GM13976 (cell line): ENCODE data around the gene INTS14.
A peak's percentile ranks its signal among the peaks of the same experiment; 100 is the strongest.

Experiments
- DNase-seq: peaks from one replicate; pipeline ENCODE4 v3.0.0; 2012; ENCODE audit warnings: low spot score
- in situ Hi-C: fragments of 300-500 bp; cut with MboI; formaldehyde crosslinking; loops from one replicate; pipeline ENCODE4 v1.12.0; 2022; ENCODE audit warnings: low sequenced_read_pairs, mixed read lengths, inconsistent platforms; ENCODE audit not compliant: unreplicated experiment
- TF ChIP-seq, protein P1 (sequence below): IDR thresholded peaks from 2 replicates; pipeline ENCODE4 v1.5.1; 2012; ENCODE audit warnings: borderline replicate concordance, mild to moderate bottlenecking; ENCODE audit not compliant: insufficient read depth; ENCODE audit errors: extremely low read depth, missing control alignments, control extremely low read depth

Gene INTS14

DNA sequence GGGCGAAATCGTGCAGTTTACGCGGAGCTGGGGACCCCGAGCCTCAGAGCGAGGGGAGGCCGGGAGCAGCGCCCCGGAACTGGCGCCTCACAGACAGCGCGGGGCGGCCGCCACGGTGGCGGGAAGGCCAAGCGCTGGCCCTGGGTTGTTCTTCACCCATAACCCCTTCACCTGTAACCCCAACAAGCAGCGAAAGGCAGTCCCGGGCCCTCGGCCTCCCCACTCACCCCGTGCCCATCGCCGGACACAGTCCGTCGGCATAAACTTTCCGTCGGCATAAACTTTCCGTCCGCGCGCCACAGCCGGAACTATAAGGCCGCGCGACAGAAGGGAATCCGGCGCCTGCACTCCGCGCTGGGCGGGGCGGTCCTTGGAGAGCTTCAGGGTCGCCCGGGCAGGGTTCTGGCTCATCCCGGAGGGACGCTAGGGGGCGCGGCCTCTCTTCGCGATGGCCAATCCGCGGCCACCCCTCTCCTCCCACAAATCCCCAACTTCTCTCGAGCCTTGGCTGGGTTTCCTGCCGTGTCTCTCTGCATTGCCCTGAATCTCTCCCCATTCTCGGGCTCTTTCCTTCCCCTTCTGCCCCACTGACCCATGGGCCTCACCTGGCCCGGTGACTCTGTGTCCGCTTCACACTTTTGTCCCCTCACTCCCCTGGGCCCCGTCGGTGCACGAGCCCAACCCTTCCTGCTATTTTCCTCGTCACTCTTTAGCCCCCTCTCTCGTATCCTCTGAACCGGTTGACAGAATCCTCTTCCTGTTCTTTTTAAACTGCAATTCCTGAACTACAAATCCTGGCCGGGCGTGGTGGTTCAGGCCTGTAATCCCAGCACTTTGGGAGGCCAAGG is at the start of gene INTS14:
Gene INTS14 (minus strand): TSS at position 261 of the 848 bp plus-strand sequence. CDS start 3,751 bp downstream, outside the sequence.
- TF ChIP-seq, protein P1, sequence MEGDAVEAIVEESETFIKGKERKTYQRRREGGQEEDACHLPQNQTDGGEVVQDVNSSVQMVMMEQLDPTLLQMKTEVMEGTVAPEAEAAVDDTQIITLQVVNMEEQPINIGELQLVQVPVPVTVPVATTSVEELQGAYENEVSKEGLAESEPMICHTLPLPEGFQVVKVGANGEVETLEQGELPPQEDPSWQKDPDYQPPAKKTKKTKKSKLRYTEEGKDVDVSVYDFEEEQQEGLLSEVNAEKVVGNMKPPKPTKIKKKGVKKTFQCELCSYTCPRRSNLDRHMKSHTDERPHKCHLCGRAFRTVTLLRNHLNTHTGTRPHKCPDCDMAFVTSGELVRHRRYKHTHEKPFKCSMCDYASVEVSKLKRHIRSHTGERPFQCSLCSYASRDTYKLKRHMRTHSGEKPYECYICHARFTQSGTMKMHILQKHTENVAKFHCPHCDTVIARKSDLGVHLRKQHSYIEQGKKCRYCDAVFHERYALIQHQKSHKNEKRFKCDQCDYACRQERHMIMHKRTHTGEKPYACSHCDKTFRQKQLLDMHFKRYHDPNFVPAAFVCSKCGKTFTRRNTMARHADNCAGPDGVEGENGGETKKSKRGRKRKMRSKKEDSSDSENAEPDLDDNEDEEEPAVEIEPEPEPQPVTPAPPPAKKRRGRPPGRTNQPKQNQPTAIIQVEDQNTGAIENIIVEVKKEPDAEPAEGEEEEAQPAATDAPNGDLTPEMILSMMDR = peak; percentile 79
- in situ Hi-C loops = no loop called here
- peak; percentile 98 for DNase-seq

DNA sequence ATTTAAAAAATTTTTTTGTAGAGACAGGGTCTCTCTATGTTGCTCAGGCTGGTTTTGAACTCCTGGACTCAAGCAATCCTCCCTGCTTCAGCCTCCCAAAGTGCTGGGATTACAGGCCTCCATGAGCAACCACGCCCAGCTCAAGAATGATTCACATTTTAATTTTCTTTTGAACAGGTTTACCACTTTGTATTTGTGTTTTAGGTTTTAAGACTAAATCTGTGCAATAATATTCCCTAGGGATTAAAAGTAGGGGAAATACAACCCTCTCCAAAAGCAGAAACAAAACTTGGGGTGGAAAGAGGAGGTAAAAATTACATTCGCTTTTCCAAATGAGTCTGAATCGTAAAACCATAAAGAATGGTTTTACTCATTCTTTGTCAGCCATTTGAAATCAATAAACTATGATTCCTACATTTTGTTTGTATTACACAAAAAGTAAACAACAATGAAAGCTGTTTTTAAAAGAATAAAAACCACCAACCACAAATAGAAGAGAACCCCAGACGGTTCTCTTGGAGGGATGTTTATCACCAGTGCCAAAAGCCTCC is 48.6 kb upstream of the INTS14 start:
- in situ Hi-C loops = no loop called here
- TF ChIP-seq, protein P1 = no peak
- no peak for DNase-seq

- TF ChIP-seq, protein P1 = no peak
- DNase-seq = no peak
- in situ Hi-C loops = no loop called here
Measured at GRCh38 chr15:65655457-65655856, 44.5 kb upstream of the INTS14 start.

DNA sequence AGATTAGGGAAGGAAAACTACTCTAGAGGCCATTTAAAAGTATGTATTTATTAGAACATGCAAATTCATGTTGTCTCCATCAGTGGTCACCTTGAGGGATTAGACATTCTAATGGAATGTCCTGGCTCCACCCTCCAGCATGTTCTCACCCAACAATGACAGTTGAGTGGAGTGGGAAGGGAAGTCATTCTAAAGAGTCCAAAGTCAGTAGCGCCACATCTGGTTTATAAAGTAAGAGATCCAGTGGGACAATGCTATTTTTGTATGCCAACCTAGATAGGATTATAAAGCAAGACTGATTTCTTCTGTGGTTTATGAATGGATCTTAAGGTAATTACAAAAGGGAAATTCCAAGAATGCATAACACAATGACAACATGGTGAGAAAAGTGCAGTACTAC is 44.1 kb upstream of the INTS14 start:
- in situ Hi-C loops = no loop called here
- DNase-seq = peak; percentile 4
- TF ChIP-seq, protein P1 = no peak

DNA sequence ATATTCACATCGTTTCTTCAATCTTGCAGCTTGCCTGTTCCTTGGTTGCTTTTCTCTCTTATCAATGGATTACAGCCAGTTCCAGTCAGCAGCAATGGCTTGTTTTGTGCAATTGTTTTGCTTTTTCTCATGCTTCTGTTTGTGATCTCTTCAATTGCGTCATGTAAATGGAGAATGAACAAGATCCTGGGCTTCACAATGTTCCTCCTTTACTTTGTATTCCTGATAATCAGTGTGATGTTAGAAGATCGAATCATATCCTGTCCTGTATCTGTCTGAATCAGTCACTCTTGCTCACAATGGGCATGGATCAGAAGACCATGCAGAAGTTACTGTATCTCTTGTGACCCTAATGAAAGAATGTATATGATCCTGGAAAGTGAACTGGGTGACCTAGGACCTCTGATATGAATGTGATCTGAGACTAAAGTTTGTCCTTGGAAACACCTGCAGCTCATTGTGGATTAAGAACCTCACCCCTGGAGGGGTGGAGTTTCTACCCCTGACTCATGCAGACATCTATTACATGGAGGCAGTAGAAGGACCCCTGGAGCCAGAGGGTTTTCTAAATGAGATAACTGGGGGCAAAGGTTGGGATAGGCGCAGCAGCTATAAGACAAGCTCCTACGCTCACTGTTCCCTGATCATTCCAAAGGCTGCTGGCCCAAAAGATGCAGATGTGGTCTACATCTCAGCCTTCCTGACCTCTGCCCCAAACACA is 43.0 kb upstream of the INTS14 start:
- DNase-seq = no peak
- TF ChIP-seq, protein P1 = no peak
- in situ Hi-C loops = no loop called here

GRCh38 chr15:65653341-65653740 is 42.4 kb upstream of the INTS14 start:
- DNase-seq = no peak
- TF ChIP-seq, protein P1 = no peak
- in situ Hi-C loops = no loop called here
